Neural progenitor cell (in vitro differentiated cells): ENCODE results near the gene UPK3B.
"Not testable (repeated sequence)": the region's sequence is repeated elsewhere in the genome, so short reads cannot be mapped to it uniquely, and the experiment has no call there.

Source experiments
- CTCF ChIP-seq: fragments of 200-600 bp; sonication (generic); IDR thresholded peaks from 2 replicates; pipeline ENCODE4 v1.5.1; 2017; ENCODE audit warnings: antibody characterized with exemption, mild to moderate bottlenecking
- EZH2 ChIP-seq: fragments of 200-600 bp; sonication (generic); IDR thresholded peaks from 2 replicates; pipeline ENCODE4 v1.6.1; 2017; ENCODE audit warnings: antibody characterized with exemption, mild to moderate bottlenecking, moderate library complexity

GRCh38 chr7:76511911-76512885 lies 1.8 kb downstream of the UPK3B start:
- TF ChIP-seq CTCF, EZH2: not testable (repeated sequence)
